IMR-90 (cell line): ENCODE data around the gene TBC1D1. TPM values are rescaled to one million over a fixed set of nuclear protein-coding genes. Genes with fewer than 3 reads are reported as not detected.

Experiments
- ATAC-seq: fragments of 200-7000 bp; cut with Tn5 transposase; 2 replicates; pipeline ENCODE4 v1.9.1; 2020; ENCODE audit warnings: low read depth, mild to moderate bottlenecking, moderate library complexity
- BruUV-seq: library from RNA; stranded (reverse); fragments of 400-500 nt; replicated peaks from 2 replicates; lab custom pipeline; 2021; lab: Mats Ljungman, UMichigan
- CTCF ChIA-PET: fragments of 300-600 bp; formaldehyde crosslinking; extraction: SDS; loops from one replicate; lab custom pipeline; 2021; ENCODE audit warnings: antibody characterized with exemption; lab: Yijun Ruan, JAX
- POLR2A ChIA-PET: fragments of 300-600 bp; sonication (Branson Sonifier 250); formaldehyde crosslinking; loops from one replicate; lab custom pipeline; 2022; ENCODE audit warnings: antibody characterized with exemption; ENCODE audit not compliant: unreplicated experiment; lab: Charles Lee
- DNase-seq: peaks from one replicate; pipeline ENCODE4 v3.0.0; 2013
- H2AFZ ChIP-seq: replicated peaks from 2 replicates; pipeline ENCODE3; 2013; ENCODE audit warnings: low read length, mild to moderate bottlenecking; ENCODE audit not compliant: poor library complexity
- H2AK5ac ChIP-seq: 2 replicates; pipeline ENCODE4 v1.6.1; 2013; ENCODE audit warnings: low read depth, low read length, inconsistent platforms
- H2AK9ac ChIP-seq: replicated peaks from 2 replicates; pipeline ENCODE3; 2013; ENCODE audit warnings: mild to moderate bottlenecking, low read depth, low read length, moderate library complexity; ENCODE audit not compliant: poor library complexity
- H2BK120ac ChIP-seq: 2 replicates; pipeline ENCODE4 v1.6.1; 2013; ENCODE audit warnings: low read depth, low read length, inconsistent platforms
- H2BK15ac ChIP-seq: 3 replicates; pipeline ENCODE4 v1.6.1; 2013; ENCODE audit warnings: low read depth, low read length, inconsistent platforms
- H2BK20ac ChIP-seq: 2 replicates; pipeline ENCODE4 v1.6.1; 2013; ENCODE audit warnings: low read depth, mild to moderate bottlenecking, inconsistent platforms, low read length, moderate library complexity
- H2BK5ac ChIP-seq: 2 replicates; pipeline ENCODE4 v1.6.1; 2013; ENCODE audit warnings: mild to moderate bottlenecking, low read depth, low read length, inconsistent platforms; ENCODE audit not compliant: poor library complexity, severe bottlenecking
- H3K14ac ChIP-seq: replicated peaks from 2 replicates; pipeline ENCODE4 v1.6.1; 2013; ENCODE audit warnings: low read depth, low read length, inconsistent platforms
- H3K18ac ChIP-seq: 2 replicates; pipeline ENCODE4 v1.6.1; 2013; ENCODE audit warnings: low read depth, low read length, control low read depth
- H3K23ac ChIP-seq: 2 replicates; pipeline ENCODE4 v1.6.1; 2013; ENCODE audit warnings: low read depth, low read length, inconsistent platforms
- H3K27ac ChIP-seq: 2 replicates; pipeline ENCODE4 v1.5.1; 2013; ENCODE audit warnings: mild to moderate bottlenecking, control low read depth, low read length; ENCODE audit not compliant: insufficient read depth
- H3K27me3 ChIP-seq: 2 replicates; pipeline ENCODE4 v1.6.1; 2013; ENCODE audit warnings: low read length; ENCODE audit not compliant: control insufficient read depth, insufficient read depth
- H3K36me3 ChIP-seq: 2 replicates; pipeline ENCODE4 v1.6.1; 2013; ENCODE audit warnings: low read length, mixed read lengths; ENCODE audit not compliant: control insufficient read depth, insufficient read depth
- H3K4ac ChIP-seq: 2 replicates; pipeline ENCODE4 v1.6.1; 2013; ENCODE audit warnings: low read depth, low read length, inconsistent platforms
- H3K4me1 ChIP-seq: 2 replicates; pipeline ENCODE4 v1.6.1; 2013; ENCODE audit warnings: low read length, mixed read lengths; ENCODE audit not compliant: control insufficient read depth, insufficient read depth
- H3K4me2 ChIP-seq: 2 replicates; pipeline ENCODE4 v1.6.1; 2013; ENCODE audit warnings: low read depth, mild to moderate bottlenecking, control low read depth, low read length, moderate library complexity
- H3K4me3 ChIP-seq: 2 replicates; pipeline ENCODE4 v1.5.1; 2013; ENCODE audit warnings: low read depth, mild to moderate bottlenecking, control low read depth, low read length, moderate library complexity; ENCODE audit not compliant: insufficient read depth
- H3K56ac ChIP-seq: 2 replicates; pipeline ENCODE4 v1.6.1; 2013; ENCODE audit warnings: low read length, inconsistent platforms; ENCODE audit not compliant: insufficient read depth; ENCODE audit errors: extremely low read depth
- H3K79me1 ChIP-seq, 2 experiments: 2 replicates each; pipeline ENCODE4 v1.6.1; 2013; ENCODE audit warnings: low read length in 2 of 2, inconsistent platforms in 1 of 2, low read depth in 1 of 2
- H3K9ac ChIP-seq: 2 replicates; pipeline ENCODE4 v1.6.1; 2013; ENCODE audit warnings: low read depth, low read length, control low read depth
- H3K9me1 ChIP-seq: 2 replicates; pipeline ENCODE4 v1.6.1; 2013; ENCODE audit warnings: low read length, inconsistent platforms; ENCODE audit not compliant: insufficient read depth
- H3K9me3 ChIP-seq: 2 replicates; pipeline ENCODE4 v1.6.1; 2013; ENCODE audit warnings: low read length; ENCODE audit not compliant: control insufficient read depth, insufficient read depth
- H4K20me1 ChIP-seq: 2 replicates; pipeline ENCODE4 v1.6.1; 2013; ENCODE audit warnings: low read length, inconsistent platforms; ENCODE audit not compliant: insufficient read depth
- H4K5ac ChIP-seq: 2 replicates; pipeline ENCODE4 v1.6.1; 2013; ENCODE audit warnings: mild to moderate bottlenecking, low read depth, low read length, control low read depth
- H4K8ac ChIP-seq, 2 experiments: 2 replicates each; pipeline ENCODE4 v1.6.1; 2013; ENCODE audit warnings: low read depth in 2 of 2, low read length in 2 of 2, control low read depth in 1 of 2, inconsistent platforms in 1 of 2
- H4K91ac ChIP-seq: 2 replicates; pipeline ENCODE4 v1.6.1; 2013; ENCODE audit warnings: low read depth, low read length, inconsistent platforms; ENCODE audit not compliant: insufficient read depth
- CEBPB ChIP-seq: IDR thresholded peaks from 2 replicates; pipeline ENCODE4 v1.6.1; 2012; ENCODE audit warnings: low read depth, low read length, improper control_type of control experiment
- CTCF ChIP-seq: conservative IDR thresholded peaks from 2 replicates; pipeline ENCODE4 v1.5.1; 2012; ENCODE audit warnings: mild to moderate bottlenecking, low read depth, low read length, improper control_type of control experiment
- ELK1 ChIP-seq: fragments of 150-350 bp; IDR thresholded peaks from 2 replicates; pipeline ENCODE4 v1.6.1; 2016; ENCODE audit warnings: low read depth, mild to moderate bottlenecking, low read length, moderate library complexity, borderline replicate concordance
- FOS ChIP-seq: fragments of 150-350 bp; IDR thresholded peaks from 2 replicates; pipeline ENCODE4 v1.6.1; 2016; ENCODE audit warnings: low read depth, low read length
- MAZ ChIP-seq: IDR thresholded peaks from 2 replicates; pipeline ENCODE4 v1.6.1; 2012; ENCODE audit warnings: low read depth, mild to moderate bottlenecking, low read length, improper control_type of control experiment, moderate library complexity, borderline replicate concordance
- NFE2L2 ChIP-seq: fragments of 150-350 bp; IDR thresholded peaks from 2 replicates; pipeline ENCODE4 v1.6.1; 2016; ENCODE audit warnings: low read depth, mild to moderate bottlenecking, low read length
- RCOR1 ChIP-seq: IDR thresholded peaks from 2 replicates; pipeline ENCODE4 v1.6.1; 2012; ENCODE audit warnings: mild to moderate bottlenecking, low read length, improper control_type of control experiment; ENCODE audit not compliant: insufficient replicate concordance
- RFX5 ChIP-seq: IDR thresholded peaks from 2 replicates; pipeline ENCODE4 v1.8.0; 2012; ENCODE audit warnings: low read depth, mild to moderate bottlenecking, low read length, moderate library complexity
- USF2 ChIP-seq: fragments of 150-350 bp; IDR thresholded peaks from 2 replicates; pipeline ENCODE4 v1.6.1; 2017; ENCODE audit warnings: mild to moderate bottlenecking, antibody characterized with exemption, low read length, low read depth
- WGBS, 2 experiments: methylation state at CpG; one replicate each; pipeline versions ENCODE4 v1.1.5 to v1.1.7; 2013; ENCODE audit warnings: missing lambda C conversion rate in 2 of 2; ENCODE audit not compliant: insufficient read length in 1 of 2; ENCODE audit errors: extremely low coverage in 2 of 2; 5-methylcytosine and 5-hydroxymethylcytosine counted together
- dilution Hi-C: fragments of 300-500 bp; cut with HindIII; formaldehyde crosslinking; loops from one replicate; pipeline ENCODE4 v1.14.3; 2018; ENCODE audit warnings: low sequenced_read_pairs; ENCODE audit not compliant: unreplicated experiment
- in situ Hi-C: fragments of 300-500 bp; cut with MboI; formaldehyde crosslinking; loops from 3 replicates; pipeline ENCODE4 v1.14.3; 2019; ENCODE audit warnings: low sequenced_read_pairs, inconsistent platforms, mixed read lengths
- intact Hi-C: fragments of 100-400 bp; cut with micrococcal nuclease; formaldehyde crosslinking; loops from 2 replicates; pipeline ENCODE4 v1.10.0; 2022
- polyA plus RNA-seq, 3 experiments: library from polyadenylated mRNA; depleted of rRNA; stranded (reverse); fragments of >200 nt; gene quantifications; 2 replicates each; pipeline ENCODE4 v1.2.3, GENCODE V29; 2012; ENCODE audit warnings: low replicate concordance in 1 of 3
- total RNA-seq: library from RNA; depleted of rRNA; stranded (reverse); fragments of >200 nt; gene quantifications from 2 replicates; pipeline ENCODE4 v1.2.3, GENCODE V29; 2012

Gene TBC1D1
- total and polyA plus RNA-seq, 2 of the 4 experiments (the other 2 are of a cell fraction) = 42.4 to 104 TPM

GRCh38 chr4:38044060-38044459 is 153.2 kb downstream of the TBC1D1 start:
- no peak overlapping the region for H4K8ac ChIP-seq
- dilution Hi-C loops = no loop called here
- ChIA-PET POLR2A (interaction anchor here (0.5 kb wide), 1 partner anchor 299 kb away, joined by 3 read pairs; no protein-coding TSS in a partner anchor), CTCF (no interaction called here)
- peaks cover 3% of the 10 kb centered on the region; the same call in 1 of the 2 replicates for H3K4me1 ChIP-seq
- no peaks in the 10 kb centered on the region for H3K9me3 ChIP-seq
- H3K9ac ChIP-seq = no peak overlapping the region
- H3K4me2 ChIP-seq = no peak overlapping the region
- no peak overlapping the region for H4K91ac ChIP-seq
- H3K27me3 ChIP-seq = no peaks in the 10 kb centered on the region
- no peak overlapping the region for H2BK20ac ChIP-seq
- H3K27ac ChIP-seq = no peak overlapping the region
- ATAC-seq (no peak), DNase-seq (no peak)
- H2BK120ac ChIP-seq = no peak overlapping the region
- no peak overlapping the region for H2AK5ac ChIP-seq
- no peak overlapping the region for H4K5ac ChIP-seq
- H2AK9ac ChIP-seq = no peak overlapping the region
- H2AFZ ChIP-seq = no peak overlapping the region
- H2BK15ac ChIP-seq = no peak overlapping the region
- no peak overlapping the region for H3K18ac ChIP-seq
- no peak overlapping the region for H3K14ac ChIP-seq
- H3K56ac ChIP-seq = no peak overlapping the region
- H3K9me1 ChIP-seq = peaks cover 5% of the 10 kb centered on the region; the same call in 1 of the 2 replicates
- no peak overlapping the region for H2BK5ac ChIP-seq
- in situ Hi-C loops = no loop called here
- no TSS peak for BruUV-seq
- no peaks in the 10 kb centered on the region for H4K20me1 ChIP-seq
- no peak overlapping the region for H3K4me3 ChIP-seq
- peaks cover 3% of the 10 kb centered on the region; the same call in 1 of the 2 replicates for H3K36me3 ChIP-seq
- intact Hi-C loops = no loop called here
- 100% methylated on average over 6 of the region's 7 CpGs; no CpG with 5 or more reads in 1 of the 2 experiments for WGBS, 2 experiments
- no peak overlapping the region for H3K23ac ChIP-seq
- TF ChIP-seq CEBPB = no peak
- TF ChIP-seq RCOR1 = no peak
- TF ChIP-seq USF2 = no peak
- no peak for TF ChIP-seq FOS
- TF ChIP-seq CTCF = no peak
- no peak for TF ChIP-seq NFE2L2
- TF ChIP-seq ELK1 = no peak
- no peak for TF ChIP-seq MAZ
- TF ChIP-seq RFX5 = no peak
- H3K79me1 ChIP-seq = peaks cover 0 to 4% of the 10 kb centered on the region in 2 experiments; a peak in 2 of 4 replicates
- H3K4ac ChIP-seq = no peak overlapping the region
